ENCODE measurements around the gene TMEM11.

DNA sequence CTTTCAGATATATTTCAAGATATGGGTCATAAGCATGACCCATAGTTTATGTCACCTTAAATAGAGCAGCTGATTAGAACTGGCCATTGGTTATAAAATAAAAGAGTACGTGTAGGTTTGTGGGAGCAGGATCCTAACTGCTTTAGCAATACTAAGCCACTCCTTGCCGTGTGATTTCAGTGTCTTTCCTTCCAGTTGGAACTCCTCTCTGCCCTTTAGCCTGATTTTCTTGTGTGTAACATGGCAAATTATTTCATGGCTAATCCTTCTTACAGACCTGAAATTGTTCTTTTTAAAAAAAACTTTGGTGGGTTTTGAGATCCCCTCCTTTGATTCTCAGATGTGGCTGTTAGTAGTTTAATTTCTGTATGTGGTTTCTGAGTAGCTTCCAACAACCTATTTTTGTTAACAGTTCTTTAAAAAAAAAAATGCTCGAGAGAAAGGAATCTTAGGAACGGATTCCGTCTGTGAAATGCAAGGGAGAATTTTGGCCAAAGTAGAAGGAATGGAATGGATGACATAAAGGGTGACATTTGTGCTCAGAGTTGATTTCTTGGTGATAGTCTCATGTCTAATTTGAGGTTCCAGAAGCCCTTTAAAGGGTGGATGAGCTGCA, 47.3 kb downstream of the TMEM11 start:
- TF ChIP-seq, protein P1, sequence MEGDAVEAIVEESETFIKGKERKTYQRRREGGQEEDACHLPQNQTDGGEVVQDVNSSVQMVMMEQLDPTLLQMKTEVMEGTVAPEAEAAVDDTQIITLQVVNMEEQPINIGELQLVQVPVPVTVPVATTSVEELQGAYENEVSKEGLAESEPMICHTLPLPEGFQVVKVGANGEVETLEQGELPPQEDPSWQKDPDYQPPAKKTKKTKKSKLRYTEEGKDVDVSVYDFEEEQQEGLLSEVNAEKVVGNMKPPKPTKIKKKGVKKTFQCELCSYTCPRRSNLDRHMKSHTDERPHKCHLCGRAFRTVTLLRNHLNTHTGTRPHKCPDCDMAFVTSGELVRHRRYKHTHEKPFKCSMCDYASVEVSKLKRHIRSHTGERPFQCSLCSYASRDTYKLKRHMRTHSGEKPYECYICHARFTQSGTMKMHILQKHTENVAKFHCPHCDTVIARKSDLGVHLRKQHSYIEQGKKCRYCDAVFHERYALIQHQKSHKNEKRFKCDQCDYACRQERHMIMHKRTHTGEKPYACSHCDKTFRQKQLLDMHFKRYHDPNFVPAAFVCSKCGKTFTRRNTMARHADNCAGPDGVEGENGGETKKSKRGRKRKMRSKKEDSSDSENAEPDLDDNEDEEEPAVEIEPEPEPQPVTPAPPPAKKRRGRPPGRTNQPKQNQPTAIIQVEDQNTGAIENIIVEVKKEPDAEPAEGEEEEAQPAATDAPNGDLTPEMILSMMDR (IDR thresholded peaks at IDR 0.05; ENCODE audit: low read length), result no peak
- no peak for TF ChIP-seq EZH2 (optimal IDR thresholded peaks at IDR 0.05; ENCODE audit: low read depth, low read length)

Data from MM.1S (cell line).